WERI-Rb-1 (cell line): ENCODE data around the gene HCN1.
"Not testable (repeated sequence)": the region's sequence is repeated elsewhere in the genome, so short reads cannot be mapped to it uniquely, and the experiment has no call there.

Source experiments
- DNase-seq: peaks from one replicate; pipeline ENCODE4 v3.0.0-alpha.2; 2020
- H3K27ac ChIP-seq: fragments of 250-450 bp; sonication (Bioruptor Pico); 2 replicates; pipeline ENCODE4 v1.5.1; 2020; ENCODE audit warnings: mild to moderate bottlenecking, moderate library complexity
- H3K27me3 ChIP-seq: fragments of 250-450 bp; sonication (Bioruptor Pico); 2 replicates; pipeline ENCODE4 v1.5.1; 2021; ENCODE audit warnings: mild to moderate bottlenecking, low read depth, moderate library complexity; ENCODE audit not compliant: insufficient read depth, severe bottlenecking
- H3K36me3 ChIP-seq: fragments of 250-450 bp; sonication (Bioruptor Pico); 2 replicates; pipeline ENCODE4 v1.5.1; 2020; ENCODE audit warnings: mild to moderate bottlenecking, moderate library complexity
- H3K4me3 ChIP-seq: 2 replicates; pipeline ENCODE4 v1.5.1; 2011; ENCODE audit warnings: low read depth, mild to moderate bottlenecking, control low read depth, low read length
- H3K9me3 ChIP-seq: fragments of 250-450 bp; sonication (Bioruptor Pico); 2 replicates; pipeline ENCODE4 v1.5.1; 2021; ENCODE audit warnings: mild to moderate bottlenecking, moderate library complexity; ENCODE audit not compliant: severe bottlenecking
- TF ChIP-seq, protein P1 (sequence below): IDR thresholded peaks from 2 replicates; pipeline ENCODE4 v1.5.1; 2011; ENCODE audit warnings: low read depth, mild to moderate bottlenecking, control low read depth, inconsistent platforms, low read length

Gene HCN1

DNA sequence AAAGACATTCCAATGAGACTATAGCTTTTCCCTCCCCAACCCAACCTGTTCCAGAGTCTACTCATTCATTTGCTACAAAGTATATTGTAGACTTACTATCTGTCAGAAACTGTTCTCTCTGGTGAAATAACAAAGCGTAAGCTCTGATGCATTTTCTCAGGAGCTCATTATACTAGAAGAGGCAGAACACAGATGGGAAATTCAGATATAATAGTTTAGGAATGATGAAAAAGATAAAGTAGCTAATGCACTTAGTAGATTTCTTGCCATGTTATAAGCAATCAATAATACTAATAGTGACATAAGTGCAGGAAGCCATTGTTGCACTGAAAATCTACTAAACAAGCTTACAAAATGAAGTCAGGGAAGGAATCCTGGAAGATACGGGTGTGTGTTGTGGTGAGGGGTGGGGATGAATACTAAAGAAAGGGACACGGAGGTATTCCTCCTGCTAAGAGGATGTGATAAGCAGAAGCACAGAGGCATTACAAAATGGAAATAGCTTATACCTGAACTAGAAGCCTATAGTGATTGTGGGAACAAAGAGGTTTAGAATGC is 78.2 kb downstream of the HCN1 start:
- TF ChIP-seq, protein P1, sequence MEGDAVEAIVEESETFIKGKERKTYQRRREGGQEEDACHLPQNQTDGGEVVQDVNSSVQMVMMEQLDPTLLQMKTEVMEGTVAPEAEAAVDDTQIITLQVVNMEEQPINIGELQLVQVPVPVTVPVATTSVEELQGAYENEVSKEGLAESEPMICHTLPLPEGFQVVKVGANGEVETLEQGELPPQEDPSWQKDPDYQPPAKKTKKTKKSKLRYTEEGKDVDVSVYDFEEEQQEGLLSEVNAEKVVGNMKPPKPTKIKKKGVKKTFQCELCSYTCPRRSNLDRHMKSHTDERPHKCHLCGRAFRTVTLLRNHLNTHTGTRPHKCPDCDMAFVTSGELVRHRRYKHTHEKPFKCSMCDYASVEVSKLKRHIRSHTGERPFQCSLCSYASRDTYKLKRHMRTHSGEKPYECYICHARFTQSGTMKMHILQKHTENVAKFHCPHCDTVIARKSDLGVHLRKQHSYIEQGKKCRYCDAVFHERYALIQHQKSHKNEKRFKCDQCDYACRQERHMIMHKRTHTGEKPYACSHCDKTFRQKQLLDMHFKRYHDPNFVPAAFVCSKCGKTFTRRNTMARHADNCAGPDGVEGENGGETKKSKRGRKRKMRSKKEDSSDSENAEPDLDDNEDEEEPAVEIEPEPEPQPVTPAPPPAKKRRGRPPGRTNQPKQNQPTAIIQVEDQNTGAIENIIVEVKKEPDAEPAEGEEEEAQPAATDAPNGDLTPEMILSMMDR = no peak
- Histone ChIP-seq H3K27me3 (no peaks in the 10 kb centered on the region), H3K36me3 (no peaks in the 10 kb centered on the region), H3K9me3 (peaks cover 3% of the 10 kb centered on the region), H3K4me3 (no peak overlapping the region), H3K27ac (no peak overlapping the region)
- no peak for DNase-seq

DNA sequence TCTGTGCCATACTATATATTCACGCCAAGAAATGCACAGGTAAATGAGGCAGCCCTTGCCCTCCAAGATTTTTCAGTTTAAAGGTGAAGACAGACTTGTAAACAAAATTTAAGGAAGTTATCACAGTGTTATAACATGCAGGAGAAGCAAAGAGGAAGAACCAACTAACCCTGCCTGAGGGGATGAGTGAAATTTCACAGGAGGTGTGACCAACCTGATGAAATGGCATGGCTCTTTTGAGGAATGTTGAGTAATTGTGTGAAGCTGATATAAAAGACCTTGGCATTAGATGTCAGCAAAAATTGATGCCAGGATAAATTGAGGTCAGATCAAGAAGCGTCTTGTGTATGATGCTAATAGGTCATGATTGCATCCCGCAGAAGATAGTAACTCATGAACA is 86.5 kb downstream of the HCN1 start:
- Histone ChIP-seq H3K9me3 (no peaks in the 10 kb centered on the region), H3K27ac (no peak overlapping the region), H3K27me3 (no peaks in the 10 kb centered on the region), H3K36me3 (no peaks in the 10 kb centered on the region), H3K4me3 (no peak overlapping the region)
- TF ChIP-seq, protein P1 = no peak
- DNase-seq = no peak

DNA sequence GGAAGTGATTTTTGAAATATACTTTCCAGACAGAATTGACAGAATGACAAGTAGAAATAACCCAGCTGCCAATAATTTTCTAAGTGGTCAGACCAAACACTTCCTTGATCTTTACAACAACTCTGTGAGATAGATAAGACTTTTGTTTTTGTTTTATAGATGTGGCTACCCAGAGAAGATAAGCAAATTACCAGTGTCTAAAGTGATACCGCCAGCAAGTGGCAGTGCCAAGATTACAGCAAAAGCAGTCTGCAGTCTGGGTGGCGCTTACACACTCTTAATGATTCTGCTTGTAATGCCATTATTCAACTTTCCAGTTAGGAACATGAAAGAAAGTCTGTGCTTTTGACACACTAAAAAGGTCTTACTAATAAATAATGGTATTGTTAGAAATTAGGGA is 92.1 kb downstream of the HCN1 start:
- Histone ChIP-seq H3K36me3 (no peaks in the 10 kb centered on the region), H3K9me3 (no peaks in the 10 kb centered on the region), H3K4me3 (no peak overlapping the region), H3K27ac (no peak overlapping the region), H3K27me3 (no peaks in the 10 kb centered on the region)
- TF ChIP-seq, protein P1 = no peak
- DNase-seq = no peak

DNA sequence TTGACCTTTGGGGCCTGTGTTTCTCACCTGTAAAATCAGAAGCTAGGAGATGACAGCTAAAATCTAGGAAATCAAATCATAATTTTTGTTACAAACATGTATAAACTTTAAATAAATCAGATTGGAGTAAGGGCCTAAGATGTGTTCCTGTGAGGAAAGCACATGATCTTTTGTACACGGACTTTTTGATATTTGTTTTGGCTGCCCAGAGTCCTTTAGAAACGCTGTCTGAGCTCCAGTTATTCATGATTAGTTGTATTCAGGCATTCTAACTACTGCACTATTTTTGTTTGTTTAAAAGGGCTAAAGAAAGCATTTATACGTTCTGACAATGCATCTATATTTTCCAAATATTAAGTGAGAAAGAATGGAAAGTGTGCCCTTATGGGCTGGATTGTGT is 94.8 kb downstream of the HCN1 start:
- Histone ChIP-seq H3K9me3 (no peaks in the 10 kb centered on the region), H3K4me3 (no peak overlapping the region), H3K27me3 (no peaks in the 10 kb centered on the region), H3K27ac (no peak overlapping the region), H3K36me3 (no peaks in the 10 kb centered on the region)
- TF ChIP-seq, protein P1 = no peak
- no peak for DNase-seq

DNA sequence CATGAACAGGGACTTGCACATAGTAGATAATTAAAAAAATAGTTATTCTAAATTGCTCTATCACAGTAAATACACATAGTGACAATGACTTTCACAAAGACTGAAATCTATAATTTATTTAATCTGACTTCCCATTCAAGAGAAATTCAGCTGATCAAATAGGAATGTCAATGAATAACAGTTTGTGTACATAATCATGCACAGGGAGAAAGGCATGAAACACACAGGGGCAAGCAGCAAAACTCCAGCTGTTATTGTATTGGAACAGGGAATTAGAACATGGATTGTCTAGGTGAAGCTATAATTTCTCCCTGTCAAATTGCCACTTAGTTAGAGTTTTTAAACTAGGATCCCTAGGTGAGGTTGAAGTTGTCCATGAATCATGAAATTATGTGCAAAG is 99.9 kb downstream of the HCN1 start:
- DNase-seq = no peak
- no peak overlapping the region for H3K27ac ChIP-seq
- TF ChIP-seq, protein P1 = no peak

DNA sequence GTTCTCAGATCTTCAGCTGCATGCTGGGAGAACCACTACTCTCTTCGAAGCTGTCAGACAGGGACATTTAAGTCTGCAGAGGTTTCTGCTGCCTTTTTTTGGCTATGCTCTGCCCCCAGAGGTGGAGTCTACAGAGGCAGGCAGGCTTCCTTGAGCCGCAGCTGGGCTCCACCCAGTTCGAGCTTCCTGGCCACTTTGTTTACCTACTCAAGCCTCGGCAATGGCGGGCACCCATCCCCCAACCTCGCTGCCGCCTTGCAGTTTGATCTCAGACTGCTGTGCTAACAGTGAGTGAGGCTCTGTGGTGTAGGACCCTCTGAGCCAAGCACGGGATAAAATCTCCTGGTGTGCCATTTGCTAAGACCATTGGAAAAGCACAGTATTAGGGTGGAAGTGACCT is 110.2 kb downstream of the HCN1 start:
- not testable (repeated sequence) for DNase-seq, H3K27ac ChIP-seq, H3K27me3 ChIP-seq, H3K4me3 ChIP-seq, H3K9me3 ChIP-seq, H3K36me3 ChIP-seq

More for the DNA sequence above, 99.9 kb downstream of the HCN1 start:
- no peaks in the 10 kb centered on the region for H3K36me3 ChIP-seq
- no peaks in the 10 kb centered on the region for H3K9me3 ChIP-seq
- no peaks in the 10 kb centered on the region for H3K27me3 ChIP-seq
- no peak overlapping the region for H3K4me3 ChIP-seq
